KBM-7 (cell line): ENCODE results near the gene RARB.

Source experiments
- DNase-seq: peaks from one replicate; pipeline ENCODE4 v3.0.0-alpha.2; 2015
- in situ Hi-C: fragments of 300-500 bp; cut with MboI; formaldehyde crosslinking; loops from 2 replicates; pipeline ENCODE4 v1.14.3; 2020; ENCODE audit warnings: low sequenced_read_pairs, low pct_unique_long_range_greater_than_20kb, mixed read lengths

RARB gene

GRCh38 chr3:25489858-25490593 is 62.0 kb downstream of the RARB start:
- DNase-seq: no peak

GRCh38 chr3:25493246-25493645 is 65.2 kb downstream of the RARB start:
- in situ Hi-C loops: no loop called here
- no peak for DNase-seq

More at GRCh38 chr3:25489858-25490593, 62.0 kb downstream of the RARB start:
- in situ Hi-C loops: no loop called here

DNA sequence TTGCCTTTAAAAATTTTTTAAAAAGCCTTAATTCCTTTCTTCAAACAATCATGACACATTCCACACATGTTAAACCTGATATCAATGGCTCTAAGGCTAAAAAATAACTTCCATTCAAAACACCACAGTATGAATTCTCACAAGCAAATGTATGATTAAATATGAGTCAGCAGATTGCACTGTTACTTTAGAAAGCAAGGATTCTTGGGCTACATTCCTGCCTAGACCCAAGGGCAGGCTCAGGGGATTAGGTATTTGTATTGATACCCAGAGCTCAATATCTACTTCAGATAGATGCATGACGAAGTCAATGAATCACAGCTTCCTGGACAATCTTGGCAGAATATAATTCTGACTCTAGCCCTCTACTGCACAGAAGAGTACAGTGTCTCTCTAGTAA is 65.7 kb downstream of the RARB start:
- no peak for DNase-seq
- in situ Hi-C loops: no loop called here

DNA sequence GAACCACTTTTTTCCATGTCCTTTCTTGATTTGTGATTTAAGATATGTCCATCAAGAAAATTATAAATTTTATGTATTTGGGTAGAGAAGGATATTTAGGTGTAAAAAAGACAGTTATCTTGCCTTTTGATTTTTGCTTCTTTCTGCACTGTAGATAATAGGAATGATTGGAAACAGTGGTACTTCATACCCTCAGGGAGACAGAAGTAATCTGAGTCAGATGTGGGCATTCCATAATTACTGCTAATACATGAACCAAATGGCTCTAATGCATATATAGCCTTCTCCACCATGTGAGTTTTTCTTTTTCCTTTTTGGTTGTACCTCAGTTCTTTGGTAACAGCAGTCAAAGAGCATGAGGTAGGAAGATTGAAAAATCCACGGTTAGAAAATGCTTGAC is 67.2 kb downstream of the RARB start:
- DNase-seq: no peak
- in situ Hi-C loops: no loop called here

DNA sequence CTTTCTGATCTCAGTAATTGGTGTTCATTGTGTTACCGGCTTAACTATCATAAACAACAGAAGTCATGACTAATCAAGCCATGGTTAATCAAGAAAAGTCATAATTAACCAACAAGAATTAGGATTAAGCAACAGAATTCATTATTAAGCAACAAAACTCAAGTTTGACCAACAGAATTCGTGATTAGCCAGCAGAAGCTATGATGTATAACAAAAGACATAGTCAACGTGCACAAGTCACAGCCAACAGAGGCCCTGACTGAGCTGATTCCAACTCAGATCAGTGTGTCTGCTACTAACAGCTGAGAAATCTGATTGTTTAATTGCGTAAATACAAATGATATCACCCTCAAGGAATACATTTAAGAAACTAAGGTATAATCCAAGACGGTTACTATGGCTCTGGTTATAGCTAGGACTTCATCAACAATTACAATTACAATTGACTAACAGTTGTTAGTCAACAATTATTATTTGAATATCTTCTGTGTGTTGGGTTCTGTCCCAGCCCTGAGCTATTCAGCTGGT is 67.7 kb downstream of the RARB start:
- in situ Hi-C loops: no loop called here
- DNase-seq: no peak

- in situ Hi-C loops: no loop called here
- no peak for DNase-seq
These were observed 69.0 kb downstream of the RARB start for GRCh38 chr3:25497096-25497495.

- DNase-seq: no peak
- in situ Hi-C loops: no loop called here
These were observed 72.7 kb downstream of the RARB start for GRCh38 chr3:25500706-25501210.

GRCh38 chr3:25502233-25502632 is 74.2 kb downstream of the RARB start:
- DNase-seq: no peak
- in situ Hi-C loops: no loop called here

DNA sequence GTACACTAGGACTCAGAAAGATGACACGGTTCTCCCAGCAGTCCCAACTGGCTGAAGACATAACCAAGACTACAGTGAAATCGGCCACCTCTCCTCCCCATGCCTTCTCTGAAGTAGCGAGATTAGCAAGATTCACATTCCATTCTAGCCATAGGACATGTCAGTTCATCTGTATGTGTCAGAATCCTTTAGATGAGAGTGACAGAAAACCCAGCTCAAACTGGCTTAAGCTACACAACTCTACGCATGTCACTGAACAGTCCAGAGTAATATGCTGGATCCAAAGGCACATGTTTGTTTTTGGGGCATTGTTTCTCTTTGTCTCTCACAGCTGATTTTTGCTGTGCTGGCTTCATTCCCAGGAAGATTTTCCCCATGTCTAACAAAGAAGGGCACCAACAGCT is 75.8 kb downstream of the RARB start:
- DNase-seq: no peak
- in situ Hi-C loops: no loop called here

DNA sequence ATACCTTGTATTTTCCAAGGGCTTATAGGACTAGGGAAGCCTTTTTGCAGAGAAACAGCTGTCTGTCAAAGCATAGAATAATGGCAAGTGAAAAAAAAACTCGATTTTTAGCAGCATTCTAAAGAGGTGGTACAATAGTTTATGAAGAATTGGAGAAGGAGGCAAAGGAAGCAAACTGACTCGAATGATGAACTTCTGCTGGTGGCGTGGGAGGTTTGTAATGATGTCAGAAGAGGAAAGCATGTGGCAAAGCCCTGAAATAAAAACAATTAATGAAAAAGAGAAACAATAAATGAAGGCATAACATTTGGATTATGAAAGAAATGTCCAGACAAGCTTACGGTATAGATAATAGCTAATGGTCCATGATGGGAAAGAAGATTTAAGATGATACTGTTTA is 77.5 kb downstream of the RARB start:
- no peak for DNase-seq
- in situ Hi-C loops: no loop called here

- DNase-seq: no peak
- in situ Hi-C loops: no loop called here
These were observed 79.7 kb downstream of the RARB start for GRCh38 chr3:25507811-25508210.

DNA sequence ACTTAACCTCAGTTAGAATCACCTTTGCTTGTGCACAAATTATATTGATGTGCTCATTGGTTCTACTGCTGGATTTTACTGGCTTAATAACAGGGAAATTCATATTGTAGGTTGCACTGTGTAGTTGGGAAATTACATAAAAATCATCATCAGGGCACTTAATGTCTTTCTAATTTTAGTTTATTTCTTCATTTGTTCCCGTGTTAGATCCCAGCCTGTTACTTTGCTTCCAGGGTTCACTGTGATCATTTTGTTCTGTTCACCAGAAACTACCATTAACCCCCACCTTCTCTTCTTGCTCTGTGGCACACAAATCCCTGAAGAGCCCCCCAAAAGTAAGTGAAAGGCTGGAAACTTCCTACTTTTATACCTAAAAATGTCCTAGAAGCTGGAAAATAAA is 80.4 kb downstream of the RARB start:
- in situ Hi-C loops: no loop called here
- no peak for DNase-seq

- no peak for DNase-seq
- in situ Hi-C loops: no loop called here
These were observed 80.8 kb downstream of the RARB start for GRCh38 chr3:25508901-25509300.

DNA sequence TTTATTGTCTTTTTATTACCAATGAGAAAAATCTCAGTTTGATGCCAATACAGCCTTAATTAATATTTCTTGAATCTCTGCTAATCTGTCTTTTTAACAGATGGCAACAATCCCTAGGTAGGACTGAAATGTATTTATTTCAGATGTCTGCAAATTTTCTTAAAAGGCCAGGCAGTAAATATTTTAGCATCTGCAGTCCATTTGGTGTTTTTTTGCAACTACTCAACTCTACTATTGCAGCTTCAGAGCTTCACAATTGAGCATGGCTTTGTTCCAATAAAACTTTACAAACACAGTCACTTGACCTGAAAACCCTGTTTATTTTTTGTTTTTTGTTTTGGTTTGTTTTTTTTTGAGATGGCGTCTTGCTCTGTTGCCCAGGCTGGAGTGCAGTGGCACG is 82.7 kb downstream of the RARB start:
- no peak for DNase-seq
- in situ Hi-C loops: no loop called here

GRCh38 chr3:25511972-25512721 is 84.1 kb downstream of the RARB start:
- DNase-seq: no peak
- in situ Hi-C loops: no loop called here

- in situ Hi-C loops: no loop called here
These were observed 85.7 kb downstream of the RARB start for GRCh38 chr3:25513642-25514266.

DNA sequence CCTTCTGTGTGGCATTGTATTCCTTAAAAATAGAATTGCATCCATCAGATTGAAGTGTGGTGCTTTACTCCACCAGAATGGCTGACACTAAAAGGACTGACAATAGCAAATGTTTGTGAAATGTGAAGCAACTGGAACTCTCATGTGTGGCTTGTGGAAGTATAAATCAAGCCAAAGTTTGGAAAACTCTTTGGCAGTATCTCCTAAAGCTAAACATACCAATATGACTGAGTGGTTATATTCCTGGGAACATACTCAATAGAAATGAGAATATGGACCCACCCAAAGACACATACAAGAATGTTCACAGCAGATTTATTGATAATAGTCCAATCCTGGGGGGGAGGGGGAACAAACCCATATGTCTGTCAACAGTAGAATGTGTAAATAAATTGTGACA is 87.1 kb downstream of the RARB start:
- in situ Hi-C loops: no loop called here
- no peak for DNase-seq

More at GRCh38 chr3:25513642-25514266, 85.7 kb downstream of the RARB start:
- DNase-seq: no peak

- in situ Hi-C loops: no loop called here
- no peak for DNase-seq
These were observed 93.0 kb downstream of the RARB start for GRCh38 chr3:25520926-25521559.

DNA sequence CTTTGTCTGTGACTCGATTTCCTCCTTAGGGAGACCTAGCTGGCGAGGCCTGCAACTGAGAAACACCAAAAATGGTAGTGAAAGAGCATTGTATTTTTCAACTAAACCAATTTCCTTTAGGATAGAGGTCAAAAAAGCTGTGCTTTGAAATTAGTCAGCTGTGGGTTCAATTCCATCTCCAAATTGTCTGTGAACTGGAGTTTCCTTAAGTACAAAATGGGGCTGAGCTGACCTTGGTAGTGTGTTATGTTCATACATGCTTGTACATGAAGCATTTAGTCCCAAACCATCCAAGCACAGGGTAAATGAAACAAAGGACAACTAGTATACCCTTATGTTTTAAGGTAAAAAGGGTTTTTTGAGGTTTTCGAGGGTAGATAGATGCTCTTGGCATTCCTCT is 99.3 kb downstream of the RARB start:
- in situ Hi-C loops: no loop called here

More for the DNA sequence above, 99.3 kb downstream of the RARB start:
- DNase-seq: no peak
